NCI-H510A treated with DMSO at 0.1 percent for 48 hours (cell line): ENCODE data around the gene PNMA6A.
A peak's percentile ranks its signal among the peaks of the same experiment; 100 is the strongest.
"Not testable (repeated sequence)": the region's sequence is repeated elsewhere in the genome, so short reads cannot be mapped to it uniquely, and the experiment has no call there.

Experiments used
- DNase-seq: peaks from one replicate; lab custom pipeline; 2025; lab: John Stamatoyannopoulos, UW

The PNMA6A gene

DNA sequence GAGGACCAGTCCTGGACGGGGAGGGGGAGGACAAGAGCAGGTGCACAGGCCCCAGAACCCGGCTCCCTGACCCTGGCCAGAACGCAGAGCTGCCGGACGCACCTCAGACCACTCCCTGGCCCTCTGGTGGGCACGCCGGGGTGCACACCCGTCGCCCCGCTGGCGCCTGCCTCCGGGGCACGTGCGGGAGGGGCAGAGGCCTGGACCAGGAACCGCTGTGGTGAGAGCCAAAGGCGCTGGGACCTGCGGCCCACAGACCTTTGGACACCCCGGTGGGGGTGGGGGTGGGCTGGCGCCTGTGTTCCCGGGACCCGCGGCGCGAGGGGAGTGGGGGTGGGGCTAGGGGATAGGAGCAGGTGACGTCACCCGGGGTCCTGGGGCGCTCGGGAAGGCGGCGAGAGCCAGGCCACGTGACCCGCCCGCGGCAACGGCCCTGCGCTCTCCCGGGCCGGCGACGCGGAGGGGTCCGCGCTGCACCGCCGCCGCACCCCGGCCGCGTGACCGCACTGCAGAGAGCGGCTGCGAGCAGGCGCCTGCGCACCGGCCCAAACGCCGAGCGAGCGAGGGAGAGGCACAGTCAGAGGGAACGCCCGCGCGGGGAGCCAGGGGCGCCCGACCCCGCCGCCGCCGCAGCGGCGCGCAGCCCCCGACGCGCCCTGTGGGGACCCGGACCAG is at the start of gene PNMA6A:
Gene PNMA6A, plus strand, starts transcription at position 546 of the 675 bp plus-strand sequence. CDS start 609 bp downstream, outside the sequence.
- DNase-seq: not testable (repeated sequence)

DNA sequence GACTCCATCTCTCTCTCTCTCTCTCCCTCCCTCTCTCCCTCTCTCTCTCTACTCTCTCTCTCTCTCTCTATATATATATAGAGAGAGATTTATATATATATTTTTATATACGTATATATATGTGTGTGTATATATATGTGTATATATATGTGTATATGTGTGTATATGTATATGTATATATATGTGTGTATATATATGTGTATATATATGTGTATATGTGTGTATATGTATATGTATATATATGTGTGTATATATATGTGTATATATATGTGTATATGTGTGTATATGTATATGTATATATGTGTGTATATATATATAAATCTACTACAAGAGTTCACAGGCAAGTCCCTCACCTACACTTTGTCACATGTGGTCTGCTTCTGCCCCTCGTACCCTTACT is 45.8 kb upstream of the PNMA6A start:
- not testable (repeated sequence) for DNase-seq

DNA sequence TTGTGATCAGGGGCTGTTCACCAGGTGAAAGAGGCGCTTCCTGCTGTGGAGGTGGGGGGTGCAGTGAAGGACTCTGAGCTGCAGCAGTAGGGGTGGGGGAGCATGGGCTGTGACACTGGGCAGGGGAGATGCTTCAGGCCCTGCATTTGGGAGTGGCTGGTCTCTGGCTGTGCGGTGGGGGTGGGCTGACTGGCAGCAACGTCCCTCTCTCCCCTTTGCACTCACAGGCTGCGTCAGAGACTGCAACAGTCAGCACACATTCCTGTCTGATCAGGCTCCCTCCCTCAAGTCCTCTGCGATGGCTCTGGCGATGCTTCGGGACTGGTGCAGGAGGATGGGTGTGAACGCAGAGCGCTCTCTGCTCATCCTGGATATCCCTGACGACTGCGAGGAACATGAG is 43.8 kb upstream of the PNMA6A start:
- not testable (repeated sequence) for DNase-seq

DNA sequence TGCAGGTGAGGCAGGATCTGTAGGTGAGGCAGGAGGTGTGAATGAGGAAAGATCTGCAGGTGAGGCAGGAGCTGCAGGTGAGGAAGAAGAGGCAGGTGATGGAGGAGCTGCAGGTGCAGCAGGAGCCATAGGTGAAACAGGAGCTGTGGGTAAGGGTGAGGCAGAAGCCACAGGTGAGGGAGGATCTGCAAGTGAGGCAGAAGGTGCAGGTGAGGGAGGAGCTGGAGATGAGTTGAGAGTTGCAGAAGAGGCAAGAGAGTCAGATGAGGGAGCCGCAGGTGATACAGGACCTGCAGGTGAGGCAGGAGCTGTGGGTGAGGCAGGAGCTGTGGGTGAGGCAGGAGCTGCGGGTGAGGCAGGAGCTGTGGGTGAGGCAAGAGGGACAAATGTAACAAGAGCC is 43.1 kb upstream of the PNMA6A start:
- DNase-seq: no peak

DNA sequence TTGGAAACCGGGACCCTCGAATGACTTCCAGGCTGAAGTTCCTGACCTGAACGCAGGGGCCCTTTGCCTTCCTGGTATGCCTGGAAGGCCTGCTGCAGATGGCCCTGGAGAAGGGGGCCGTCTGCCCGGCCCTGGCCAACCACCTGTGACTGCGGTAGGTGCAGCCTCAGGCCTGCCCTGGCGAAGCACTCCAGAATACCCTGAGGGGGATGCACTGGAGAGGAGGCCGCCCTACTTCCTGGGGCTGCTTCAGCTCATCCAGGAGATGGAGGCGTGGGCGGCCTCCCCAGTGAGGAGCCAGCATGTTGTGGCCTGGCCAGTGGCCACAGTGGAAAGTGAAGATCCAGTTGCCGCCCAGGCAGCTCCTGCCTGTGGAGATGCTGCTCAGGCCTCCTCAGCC is 42.4 kb upstream of the PNMA6A start:
- DNase-seq: no peak

DNA sequence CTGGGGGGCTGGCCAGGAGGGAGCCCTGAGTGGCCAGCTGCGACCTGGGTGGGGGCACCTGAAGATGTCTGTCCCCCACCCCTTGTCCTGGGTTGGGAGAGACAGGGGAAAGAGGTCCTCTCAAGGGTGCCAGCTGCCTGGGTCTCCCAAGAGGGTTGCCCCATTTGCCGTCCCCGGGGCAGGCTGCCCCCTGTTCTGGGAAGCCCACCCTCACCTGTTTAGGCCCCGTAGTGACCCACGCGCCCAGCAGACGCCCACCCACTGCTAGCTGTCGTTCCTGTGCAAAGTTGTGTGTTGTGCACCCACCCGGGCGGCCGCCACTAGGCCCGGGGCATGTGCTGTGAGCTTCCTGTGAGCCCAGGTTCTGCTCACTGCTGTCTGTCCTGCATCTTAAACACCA is 41.5 kb upstream of the PNMA6A start:
- DNase-seq: no peak

DNA sequence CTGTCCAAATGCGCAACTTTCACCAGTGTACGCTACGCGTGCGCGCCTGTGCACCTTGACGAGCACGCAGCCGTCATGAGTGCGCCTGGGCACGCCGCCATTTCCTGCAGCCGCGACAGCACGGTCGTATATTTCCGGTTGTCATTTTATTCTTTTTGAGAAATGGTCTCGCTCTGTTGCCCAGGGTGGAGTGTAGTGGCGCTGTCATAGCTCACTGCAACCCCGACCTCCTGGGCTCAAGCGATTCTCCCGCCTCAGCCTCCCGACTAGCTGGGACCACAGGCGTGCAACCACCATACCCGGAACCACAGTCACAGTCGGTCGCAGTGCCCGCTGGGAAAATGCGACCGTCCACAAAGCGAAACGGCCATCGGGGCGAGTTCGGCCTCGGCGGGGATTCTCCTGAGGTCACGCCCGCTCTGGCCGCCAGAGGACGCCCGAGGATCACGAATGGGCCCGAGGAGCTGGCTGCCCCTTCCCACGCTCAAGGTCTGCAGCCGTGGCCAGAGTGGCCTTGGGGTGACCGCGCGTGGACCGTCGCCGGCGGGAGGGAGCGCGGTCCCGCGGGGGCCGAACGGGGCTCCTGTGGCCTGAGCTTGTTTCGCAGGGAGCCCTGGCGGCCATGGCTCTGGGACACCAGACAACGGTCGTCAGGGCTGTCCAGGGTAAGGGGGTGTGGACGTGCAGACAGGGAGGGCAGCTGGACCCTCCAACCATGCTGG is 39.7 kb upstream of the PNMA6A start:
- peak; percentile 0 for DNase-seq

DNA sequence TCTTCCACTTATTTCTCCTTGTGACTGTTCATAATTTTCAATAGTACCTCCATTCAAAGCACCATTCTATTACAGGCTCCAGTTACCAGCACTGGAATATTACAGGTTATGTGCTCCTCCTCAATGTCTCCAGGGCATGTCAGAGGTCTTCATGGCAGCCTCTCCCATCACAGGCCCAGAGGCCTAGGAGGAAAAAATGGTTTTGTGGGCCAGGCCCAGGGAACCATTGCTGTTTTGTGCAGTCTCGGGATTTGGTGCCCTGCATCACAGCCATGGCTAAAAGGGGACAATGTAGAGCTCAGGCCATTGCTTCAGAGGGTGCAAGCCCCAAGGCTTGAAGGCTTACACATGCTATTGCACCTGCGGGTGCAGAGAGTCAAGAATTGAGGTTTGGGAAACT is 23.2 kb upstream of the PNMA6A start:
- no peak for DNase-seq

DNA sequence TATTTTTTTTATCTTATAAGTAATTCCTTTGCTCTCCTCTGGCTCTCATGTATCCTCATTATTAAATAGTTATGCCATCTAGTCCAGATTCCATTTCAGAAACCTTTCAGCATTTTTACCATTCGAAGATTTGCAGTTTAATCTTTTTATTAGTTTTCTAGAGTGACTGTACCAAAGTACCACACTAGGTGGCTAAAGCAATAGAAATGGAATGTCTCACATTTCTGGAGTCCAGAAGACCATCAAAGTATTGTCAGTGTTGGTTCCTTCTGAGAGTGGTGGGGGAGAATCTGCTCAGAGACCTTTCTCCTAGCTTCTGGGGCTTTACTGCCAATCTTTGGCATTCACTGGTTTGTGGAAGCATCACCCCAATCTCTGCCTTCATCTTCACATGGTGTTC is 19.7 kb upstream of the PNMA6A start:
- DNase-seq: no peak

DNA sequence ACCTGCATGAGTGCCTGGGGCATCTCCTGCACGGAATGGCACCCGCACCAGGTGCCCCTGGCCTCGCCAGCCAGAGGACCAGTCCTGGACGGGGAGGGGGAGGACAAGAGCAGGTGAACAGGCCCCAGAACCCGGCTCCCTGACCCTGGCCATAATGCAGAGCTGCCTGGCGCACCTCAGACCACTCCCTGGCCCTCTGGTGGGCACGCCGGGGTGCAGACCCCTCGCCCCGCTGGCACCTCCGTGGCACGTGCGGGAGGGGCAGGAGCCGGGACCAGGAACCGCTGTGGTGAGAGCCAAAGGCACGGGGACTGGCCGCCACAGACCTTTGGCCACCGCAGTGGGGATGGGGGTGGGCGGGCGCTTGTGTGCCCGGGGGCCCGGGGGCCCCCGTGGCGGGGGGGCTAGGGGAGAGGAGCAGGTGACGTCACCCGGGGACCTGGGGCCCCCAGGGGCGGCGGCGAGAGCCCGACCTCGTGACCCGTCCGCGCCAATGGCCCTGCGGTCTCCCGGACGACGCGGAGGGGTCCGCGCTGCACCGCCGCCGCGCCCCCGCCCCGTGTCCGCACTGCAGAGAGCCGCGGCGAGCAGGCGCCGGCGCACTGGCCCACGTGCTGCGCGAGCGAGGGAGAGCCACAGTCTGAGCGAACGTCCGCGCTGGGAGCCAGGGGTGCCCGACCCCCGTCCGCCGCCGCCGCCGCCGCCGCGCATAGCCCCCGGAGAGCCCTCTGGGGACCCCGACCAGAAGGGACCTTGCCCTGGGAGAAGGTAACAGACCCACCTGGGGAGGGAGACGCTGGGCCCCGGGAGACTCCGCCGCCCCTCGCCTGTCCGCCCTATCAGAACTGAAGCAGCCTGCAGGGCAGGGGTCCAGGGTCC is 16.1 kb upstream of the PNMA6A start, which contains the start of gene PNMA3:
Gene PNMA3, plus strand, starts transcription at position 600 of the 879 bp plus-strand sequence. CDS start 586 bp downstream, outside the sequence.
- DNase-seq: no peak

DNA sequence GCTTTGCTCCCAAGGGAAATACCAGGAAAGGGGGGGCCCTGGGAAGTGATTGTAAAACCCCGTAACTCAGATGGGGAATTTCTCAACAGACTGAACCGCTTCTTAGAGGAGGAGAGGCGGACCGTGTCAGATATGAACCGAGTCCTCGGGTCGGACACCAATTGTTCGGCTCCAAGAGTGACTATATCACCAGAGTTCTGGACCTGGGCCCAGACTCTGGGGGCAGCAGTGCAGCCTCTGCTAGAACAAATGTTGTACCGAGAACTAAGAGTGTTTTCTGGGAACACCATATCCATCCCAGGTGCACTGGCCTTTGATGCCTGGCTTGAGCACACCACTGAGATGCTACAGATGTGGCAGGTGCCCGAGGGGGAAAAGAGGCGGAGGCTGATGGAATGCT is 15.0 kb upstream of the PNMA6A start:
- DNase-seq: no peak

DNA sequence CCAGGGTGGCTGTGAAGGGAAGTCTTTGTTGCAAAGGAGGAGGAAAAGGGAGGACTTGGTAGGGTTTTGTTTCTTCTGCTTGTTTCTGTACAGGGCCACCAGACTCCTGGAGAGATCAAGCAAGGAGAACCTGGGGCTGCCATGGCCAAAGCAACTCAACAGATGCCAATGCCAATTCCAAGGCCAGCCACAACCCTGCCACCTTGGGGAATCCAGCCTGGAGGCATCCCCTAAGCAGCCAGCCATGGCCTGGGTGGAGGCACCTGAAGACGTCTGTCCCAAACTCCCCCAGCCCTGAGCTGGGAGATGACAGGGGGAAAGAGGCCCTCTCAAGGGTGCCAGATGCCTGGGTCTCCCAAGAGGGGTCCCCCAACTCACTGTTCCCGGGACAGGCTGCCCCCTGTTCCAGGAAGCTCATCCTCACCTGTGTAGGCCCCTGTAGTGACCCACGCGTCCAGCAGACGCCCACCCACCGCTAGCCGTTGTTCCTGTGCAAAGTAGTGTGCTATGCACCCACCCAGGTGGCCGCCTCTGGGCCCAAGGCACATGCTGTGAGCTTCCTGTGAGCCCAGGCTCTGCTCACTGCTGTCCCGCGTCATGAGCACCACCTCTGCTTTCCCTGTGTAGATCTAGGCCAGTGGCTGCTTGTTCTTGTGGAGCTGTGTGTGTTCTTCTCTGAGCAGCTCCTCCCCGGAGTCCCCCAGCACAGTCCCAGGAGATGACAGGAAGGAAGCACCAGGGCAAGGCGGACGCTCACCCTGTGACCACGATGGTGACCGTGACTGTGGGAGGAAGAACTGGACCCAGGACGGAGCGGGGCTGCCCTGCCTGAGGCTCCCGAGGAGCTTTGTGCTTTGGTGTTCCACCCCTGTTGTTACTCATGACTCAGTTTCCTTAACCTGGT is 12.8 kb upstream of the PNMA6A start:
- no peak for DNase-seq

DNA sequence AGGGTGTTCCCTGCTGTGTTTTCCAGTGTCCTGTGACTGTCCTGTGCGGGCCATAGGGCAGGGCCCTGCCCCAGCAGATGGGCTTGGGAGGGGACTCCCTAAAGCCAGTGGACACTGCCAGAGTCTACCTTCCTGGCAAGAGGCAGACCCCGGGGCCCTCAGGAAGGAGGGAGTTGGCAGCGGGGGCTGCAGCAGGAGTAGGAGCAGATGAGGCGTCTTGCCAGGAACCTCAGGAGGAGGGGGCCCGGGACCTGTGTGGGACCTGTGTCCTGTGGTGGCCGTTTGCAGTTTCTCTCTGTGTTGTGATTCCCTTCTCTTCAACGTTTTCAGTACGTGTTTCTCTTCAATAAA is 12.2 kb upstream of the PNMA6A start:
- no peak for DNase-seq

DNA sequence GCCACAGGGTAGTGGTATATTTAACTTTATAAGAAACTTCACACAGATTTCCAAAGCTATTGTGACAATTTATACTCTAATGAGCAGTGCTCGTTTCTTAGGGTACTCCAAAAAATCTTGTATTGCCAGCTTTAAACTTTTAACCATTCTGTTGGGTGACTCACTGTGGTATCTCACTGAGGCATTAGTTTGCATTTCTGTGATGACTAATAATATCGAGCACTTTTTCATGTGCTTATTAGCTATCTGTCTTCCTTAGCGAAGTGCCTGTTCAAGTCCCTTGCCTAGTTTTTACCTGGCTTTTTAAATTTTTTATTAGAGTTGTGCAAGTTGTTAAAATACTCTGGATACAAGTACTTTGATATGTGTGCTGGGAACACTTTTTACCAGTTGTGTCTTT is 10.5 kb upstream of the PNMA6A start:
- DNase-seq: no peak

DNA sequence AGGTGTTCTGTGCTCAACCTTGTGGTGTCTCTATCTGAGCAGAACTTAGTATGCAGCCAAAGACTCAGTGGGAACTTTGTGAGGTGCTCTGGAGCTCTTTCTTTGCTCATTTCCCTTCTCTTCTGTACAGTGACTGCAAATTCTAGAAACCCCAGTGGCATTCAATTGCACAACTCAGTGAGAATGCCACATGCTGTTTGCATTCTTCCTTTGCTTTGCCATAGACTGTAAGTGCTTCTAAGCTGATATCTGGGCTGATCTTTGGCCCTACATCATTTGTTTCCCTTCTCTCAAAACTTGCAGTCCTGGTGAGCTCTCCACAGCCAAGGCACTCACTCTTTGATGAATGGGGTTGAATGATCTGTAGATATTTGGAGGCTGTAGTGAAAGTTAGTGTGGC is 8.9 kb upstream of the PNMA6A start:
- no peak for DNase-seq

DNA sequence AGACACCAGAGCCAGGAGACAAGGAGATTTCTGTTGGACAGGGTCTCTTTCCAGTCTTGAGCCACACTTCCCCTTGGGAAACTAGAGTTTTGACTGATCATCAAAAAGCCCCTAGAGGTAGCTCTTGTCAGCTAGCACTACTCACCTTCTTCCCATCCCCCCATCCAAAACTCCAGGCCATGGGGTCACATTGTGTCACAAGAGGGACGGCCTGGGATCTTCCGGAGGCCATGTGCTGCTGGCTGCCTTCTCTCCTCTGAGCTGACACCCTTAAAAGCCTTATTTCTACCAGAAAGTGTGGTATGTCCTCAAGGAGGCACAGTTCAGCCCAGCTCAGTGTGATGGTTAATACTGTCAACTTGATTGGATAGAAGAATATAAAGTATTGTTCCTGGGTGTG is 8.2 kb upstream of the PNMA6A start:
- DNase-seq: no peak

DNA sequence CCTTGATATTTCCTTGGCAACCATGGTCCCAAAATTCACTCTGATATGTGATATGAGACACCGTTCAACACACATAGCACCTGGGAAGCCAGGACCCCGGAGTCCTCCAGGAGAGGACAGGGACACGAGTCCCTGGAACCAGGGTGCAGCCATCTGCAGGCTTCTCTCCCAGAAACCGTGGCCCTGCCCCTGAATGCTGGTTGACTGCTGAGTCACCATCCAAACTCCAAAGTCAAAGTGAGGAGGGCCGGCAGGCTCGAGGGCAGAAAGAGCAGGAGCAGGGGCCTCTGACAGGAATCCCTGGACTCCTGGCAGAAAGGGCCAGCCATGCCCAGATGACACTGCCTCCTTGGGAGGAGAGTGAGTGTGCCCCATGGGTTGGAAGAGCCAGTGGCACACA is 6.9 kb upstream of the PNMA6A start:
- no peak for DNase-seq

DNA sequence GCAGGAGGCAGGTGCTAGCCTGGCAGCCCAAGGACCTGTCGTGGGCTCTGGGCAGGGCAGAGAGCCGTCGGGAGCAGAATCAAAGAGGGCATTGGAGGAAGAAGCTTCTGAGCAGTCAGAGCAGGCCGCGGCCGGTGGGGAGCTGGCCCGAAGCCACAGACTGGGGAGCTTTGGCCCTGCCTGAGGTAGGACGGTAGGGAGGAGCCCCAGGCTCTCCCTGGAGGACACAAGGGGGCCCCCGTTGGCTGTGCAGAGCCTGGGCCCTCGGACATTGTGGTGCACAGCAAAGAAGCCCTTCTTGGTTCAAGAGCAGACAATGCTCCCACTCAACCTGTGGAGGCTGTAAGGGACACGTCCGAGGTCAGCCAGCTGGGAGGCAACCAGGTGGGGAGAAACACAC is 5.9 kb upstream of the PNMA6A start:
- not testable (repeated sequence) for DNase-seq

DNA sequence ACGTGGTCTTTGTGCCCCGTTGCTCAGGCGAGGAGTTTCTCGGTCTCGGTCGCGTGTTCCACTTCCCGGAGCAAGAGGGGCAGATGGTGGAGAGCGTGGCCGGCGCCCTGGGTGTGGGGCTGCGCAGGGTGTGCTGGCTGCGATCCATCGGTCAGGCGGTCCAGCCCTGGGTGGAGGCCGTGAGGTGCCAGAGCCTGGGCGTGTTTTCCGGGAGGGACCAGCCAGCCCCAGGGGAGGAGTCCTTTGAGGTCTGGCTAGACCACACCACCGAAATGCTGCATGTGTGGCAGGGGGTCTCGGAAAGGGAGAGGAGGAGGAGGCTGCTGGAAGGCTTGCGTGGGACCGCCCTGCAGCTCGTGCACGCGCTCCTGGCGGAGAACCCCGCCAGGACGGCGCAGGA is 1.1 kb downstream of the PNMA6A start:
- not testable (repeated sequence) for DNase-seq

DNA sequence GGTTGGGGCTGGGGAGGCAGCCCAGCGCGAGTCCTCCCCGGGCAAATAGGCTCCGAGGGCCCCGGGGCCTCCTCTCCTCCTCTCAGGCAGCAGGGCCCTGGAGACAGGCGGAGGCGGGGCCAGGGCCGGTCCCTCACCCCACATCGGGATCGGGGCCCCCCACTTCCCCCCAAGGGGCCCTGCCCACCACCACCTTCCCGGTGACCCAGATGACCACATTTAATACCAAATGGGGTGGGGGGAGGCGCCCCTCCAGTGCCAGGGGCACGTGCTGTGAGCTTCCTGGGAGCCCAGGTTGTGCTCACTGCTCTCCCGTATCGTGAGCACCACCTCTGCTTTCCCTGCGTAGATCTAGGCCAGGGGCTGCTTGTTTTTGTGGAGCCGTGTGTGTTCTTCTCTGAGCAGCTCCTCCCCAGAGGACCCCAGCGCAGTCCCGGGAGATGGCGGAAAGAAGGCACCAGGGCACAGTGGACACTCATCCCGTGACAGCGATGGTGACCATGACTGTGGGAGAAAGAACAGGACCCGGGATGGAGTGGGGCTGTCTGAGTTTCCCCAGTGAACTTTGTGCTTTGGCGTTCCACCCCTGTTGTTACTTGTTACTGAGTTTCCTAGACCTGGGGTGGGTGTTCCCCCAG is 2.1 kb downstream of the PNMA6A start:
- DNase-seq: no peak

DNA sequence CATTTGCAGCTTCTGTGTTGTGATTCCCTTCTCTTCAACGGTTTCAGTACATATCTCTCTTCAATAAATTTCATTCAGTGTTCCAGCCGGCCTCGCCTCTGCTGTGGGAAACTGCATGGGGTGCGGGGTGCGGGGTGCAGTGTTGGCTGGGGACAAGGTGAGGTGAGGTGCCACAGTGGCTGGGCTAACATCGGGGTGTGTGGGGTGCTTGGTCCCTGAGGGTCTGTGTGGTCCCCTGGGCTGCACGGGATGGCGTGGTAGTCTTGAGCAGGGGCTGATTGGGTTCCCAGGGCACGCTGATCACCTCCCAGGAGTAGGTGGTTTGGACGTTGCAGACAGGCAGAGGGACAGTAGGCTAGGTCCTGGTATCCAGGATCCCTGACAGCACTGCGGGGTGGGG is 2.7 kb downstream of the PNMA6A start:
- DNase-seq: no peak
